ENCODE results near the gene RPS25. TPM values are rescaled to one million over a fixed set of nuclear protein-coding genes. Genes with fewer than 3 reads are reported as not detected.

The RPS25 gene
- total and polyA plus RNA-seq, 10 of the 15 experiments (the other 5 are each of a cell fraction or from before 2014, with no cell fraction given): 886 to 3,746 (median 3,066) TPM

- TF ChIP-seq RAD51 (IDR thresholded peaks at IDR 0.05) (no peak), MXI1 (IDR thresholded peaks at IDR 0.05; ENCODE audit: low read depth, low read length) (no peak), EGR1 (IDR thresholded peaks at IDR 0.05; ENCODE audit: borderline replicate concordance in 1 of 2, low read depth in 2 of 2, low read length in 2 of 2) (no peak), POLR2AphosphoS5 (IDR thresholded peaks at IDR 0.05; ENCODE audit: low read length) (no peak), ZNF687 (IDR thresholded peaks at IDR 0.05) (no peak)
- TF ChIP-seq, protein P1, sequence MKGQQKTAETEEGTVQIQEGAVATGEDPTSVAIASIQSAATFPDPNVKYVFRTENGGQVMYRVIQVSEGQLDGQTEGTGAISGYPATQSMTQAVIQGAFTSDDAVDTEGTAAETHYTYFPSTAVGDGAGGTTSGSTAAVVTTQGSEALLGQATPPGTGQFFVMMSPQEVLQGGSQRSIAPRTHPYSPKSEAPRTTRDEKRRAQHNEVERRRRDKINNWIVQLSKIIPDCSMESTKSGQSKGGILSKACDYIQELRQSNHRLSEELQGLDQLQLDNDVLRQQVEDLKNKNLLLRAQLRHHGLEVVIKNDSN (IDR thresholded peaks at IDR 0.05; ENCODE audit: borderline replicate concordance, extremely low read length, insufficient read depth, low read depth, low read length): no peak
Observed at GRCh38 chr11:119049081-119049480, 30.9 kb upstream of the RPS25 start (continued).

GRCh38 chr11:119048644-119049043 is 30.5 kb upstream of the RPS25 start:
- DNase-seq (ENCODE audit: low read depth, low spot score) (no peak), FAIRE-seq (no peak), ATAC-seq (no peak)
- ChIA-PET POLR2A (interaction anchor here (0.9 to 2.5 kb wide), 3 partner anchors 7 to 19 kb away, joined by 3 to 10 read pairs (median 3); partner anchors contain the start of gene VPS11), SMC1A (ENCODE audit: uncharacterized antibody, unreplicated experiment) (no interaction called here), CTCF (no interaction called here), RAD21 (ENCODE audit: unreplicated experiment) (no interaction called here)
- in situ Hi-C loops (cut with MboI): no loop called here
- TF ChIP-seq TCF3 (IDR thresholded peaks at IDR 0.05; ENCODE audit: borderline replicate concordance, insufficient read depth, low read depth, low read length) (no peak), ATF7 (IDR thresholded peaks at IDR 0.05; ENCODE audit: low read depth) (no peak), MYC (IDR thresholded peaks at IDR 0.05; ENCODE audit: insufficient read depth, insufficient read length, insufficient replicate concordance, low read length, severe bottlenecking) (no peak), EGR1 (IDR thresholded peaks at IDR 0.05; ENCODE audit: borderline replicate concordance in 1 of 2, low read depth in 2 of 2, low read length in 2 of 2) (no peak), CBX5 (IDR thresholded peaks at IDR 0.05; ENCODE audit: low read depth) (no peak), CBX3 (IDR thresholded peaks at IDR 0.05; ENCODE audit: borderline replicate concordance, low read depth) (no peak), BACH1 (IDR thresholded peaks at IDR 0.05; ENCODE audit: borderline replicate concordance) (no peak), BMI1 (IDR thresholded peaks at IDR 0.05; ENCODE audit: borderline replicate concordance) (no peak), NR2C2 (IDR thresholded peaks at IDR 0.05; ENCODE audit: borderline replicate concordance, control insufficient read depth, insufficient read length, low read depth) (no peak)
- TF ChIP-seq, protein P2, sequence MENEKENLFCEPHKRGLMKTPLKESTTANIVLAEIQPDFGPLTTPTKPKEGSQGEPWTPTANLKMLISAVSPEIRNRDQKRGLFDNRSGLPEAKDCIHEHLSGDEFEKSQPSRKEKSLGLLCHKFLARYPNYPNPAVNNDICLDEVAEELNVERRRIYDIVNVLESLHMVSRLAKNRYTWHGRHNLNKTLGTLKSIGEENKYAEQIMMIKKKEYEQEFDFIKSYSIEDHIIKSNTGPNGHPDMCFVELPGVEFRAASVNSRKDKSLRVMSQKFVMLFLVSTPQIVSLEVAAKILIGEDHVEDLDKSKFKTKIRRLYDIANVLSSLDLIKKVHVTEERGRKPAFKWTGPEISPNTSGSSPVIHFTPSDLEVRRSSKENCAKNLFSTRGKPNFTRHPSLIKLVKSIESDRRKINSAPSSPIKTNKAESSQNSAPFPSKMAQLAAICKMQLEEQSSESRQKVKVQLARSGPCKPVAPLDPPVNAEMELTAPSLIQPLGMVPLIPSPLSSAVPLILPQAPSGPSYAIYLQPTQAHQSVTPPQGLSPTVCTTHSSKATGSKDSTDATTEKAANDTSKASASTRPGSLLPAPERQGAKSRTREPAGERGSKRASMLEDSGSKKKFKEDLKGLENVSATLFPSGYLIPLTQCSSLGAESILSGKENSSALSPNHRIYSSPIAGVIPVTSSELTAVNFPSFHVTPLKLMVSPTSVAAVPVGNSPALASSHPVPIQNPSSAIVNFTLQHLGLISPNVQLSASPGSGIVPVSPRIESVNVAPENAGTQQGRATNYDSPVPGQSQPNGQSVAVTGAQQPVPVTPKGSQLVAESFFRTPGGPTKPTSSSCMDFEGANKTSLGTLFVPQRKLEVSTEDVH (IDR thresholded peaks at IDR 0.05; ENCODE audit: low read depth, partially characterized antibody): no peak
- no peak overlapping the region for H3K9ac ChIP-seq (ENCODE audit: control insufficient read depth, insufficient read depth, low read length)
- H3K36me3 ChIP-seq (ENCODE audit: control insufficient read depth in 2 of 2, insufficient read depth in 2 of 2, low read length in 1 of 2): peaks cover 44 to 45% of the 10 kb centered on the region in 2 experiments
- no peaks in the 10 kb centered on the region for H4K20me1 ChIP-seq (ENCODE audit: control insufficient read depth, insufficient read depth)
- no peak overlapping the region for H3K27ac ChIP-seq (ENCODE audit: control insufficient read depth, insufficient read depth)
- H3K79me2 ChIP-seq (ENCODE audit: control insufficient read depth, insufficient read depth, low read length): peaks cover 9% of the 10 kb centered on the region
- H3K4me1 ChIP-seq (ENCODE audit: control insufficient read depth, insufficient read depth, low read length): peaks cover 24% of the 10 kb centered on the region
- intact Hi-C loops (cut with micrococcal nuclease; ENCODE audit: unreplicated experiment): no loop called here
- BruUV-seq (replicated peaks): TSS peak; percentile 8
- no peaks in the 10 kb centered on the region for H3K9me3 ChIP-seq (replicated peaks; ENCODE audit: control insufficient read depth, insufficient read depth, low read length)
- no peak overlapping the region for H2AFZ ChIP-seq (ENCODE audit: control insufficient read depth, low read depth, low read length)
- H3K4me2 ChIP-seq (ENCODE audit: control insufficient read depth, insufficient read depth): no peak overlapping the region
- WGBS (ENCODE audit: insufficient coverage, insufficient replicate concordance, low lambda C conversion rate, missing lambda C conversion rate): 93% methylated on average over 9 of the region's 9 CpGs
- H3K4me3 ChIP-seq: no peak overlapping the region
- no peaks in the 10 kb centered on the region for H3K27me3 ChIP-seq (replicated peaks in 1 of 2; ENCODE audit: control insufficient read depth in 2 of 2, insufficient read depth in 2 of 2, low read length in 1 of 2)
